Astrocyte of the spinal cord (primary cell): ENCODE results near the gene SMIM11.
"Not testable (repeated sequence)": the region's sequence is repeated elsewhere in the genome, so short reads cannot be mapped to it uniquely, and the experiment has no call there.

ENCODE experiments used
- DNase-seq: peaks from one replicate; pipeline ENCODE4 v3.0.0; 2011; ENCODE audit warnings: low read depth, low spot score
- H3K4me3 ChIP-seq: 2 replicates; pipeline ENCODE4 v1.5.1; 2011; ENCODE audit warnings: low read depth, mild to moderate bottlenecking, low read length, moderate library complexity
- in situ Hi-C: cut with HindIII; loops from 2 replicates; pipeline ENCODE4 v1.10.0; 2017; ENCODE audit warnings: low sequenced_read_pairs
- TF ChIP-seq, protein P1 (sequence below): IDR thresholded peaks from 2 replicates; pipeline ENCODE4 v1.5.1; 2012; ENCODE audit warnings: low read depth, mild to moderate bottlenecking, low read length, inconsistent platforms

SMIM11 gene

DNA sequence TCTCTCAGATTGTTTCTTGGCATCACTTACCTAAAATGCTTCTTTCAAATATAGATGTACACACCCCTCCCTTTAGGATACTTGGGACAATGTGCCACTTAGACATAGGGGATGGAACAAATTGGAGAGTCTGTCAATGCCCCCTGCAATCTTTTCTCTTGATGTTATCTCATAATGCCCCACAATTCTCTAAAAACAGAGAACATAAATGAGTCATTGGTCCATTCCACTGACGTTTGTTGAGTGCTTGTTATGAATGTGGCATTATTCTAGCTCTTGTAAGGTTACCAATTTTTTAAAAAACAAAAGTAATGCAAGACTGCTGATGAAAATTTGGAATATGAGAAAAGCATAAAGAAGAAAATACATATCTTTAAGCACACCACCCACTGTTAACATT, 5.6 kb upstream of the SMIM11 start:
- in situ Hi-C loops, result no loop called here
- TF ChIP-seq, protein P1, sequence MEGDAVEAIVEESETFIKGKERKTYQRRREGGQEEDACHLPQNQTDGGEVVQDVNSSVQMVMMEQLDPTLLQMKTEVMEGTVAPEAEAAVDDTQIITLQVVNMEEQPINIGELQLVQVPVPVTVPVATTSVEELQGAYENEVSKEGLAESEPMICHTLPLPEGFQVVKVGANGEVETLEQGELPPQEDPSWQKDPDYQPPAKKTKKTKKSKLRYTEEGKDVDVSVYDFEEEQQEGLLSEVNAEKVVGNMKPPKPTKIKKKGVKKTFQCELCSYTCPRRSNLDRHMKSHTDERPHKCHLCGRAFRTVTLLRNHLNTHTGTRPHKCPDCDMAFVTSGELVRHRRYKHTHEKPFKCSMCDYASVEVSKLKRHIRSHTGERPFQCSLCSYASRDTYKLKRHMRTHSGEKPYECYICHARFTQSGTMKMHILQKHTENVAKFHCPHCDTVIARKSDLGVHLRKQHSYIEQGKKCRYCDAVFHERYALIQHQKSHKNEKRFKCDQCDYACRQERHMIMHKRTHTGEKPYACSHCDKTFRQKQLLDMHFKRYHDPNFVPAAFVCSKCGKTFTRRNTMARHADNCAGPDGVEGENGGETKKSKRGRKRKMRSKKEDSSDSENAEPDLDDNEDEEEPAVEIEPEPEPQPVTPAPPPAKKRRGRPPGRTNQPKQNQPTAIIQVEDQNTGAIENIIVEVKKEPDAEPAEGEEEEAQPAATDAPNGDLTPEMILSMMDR, result no peak
- no peak overlapping the region for H3K4me3 ChIP-seq
- no peak for DNase-seq

DNA sequence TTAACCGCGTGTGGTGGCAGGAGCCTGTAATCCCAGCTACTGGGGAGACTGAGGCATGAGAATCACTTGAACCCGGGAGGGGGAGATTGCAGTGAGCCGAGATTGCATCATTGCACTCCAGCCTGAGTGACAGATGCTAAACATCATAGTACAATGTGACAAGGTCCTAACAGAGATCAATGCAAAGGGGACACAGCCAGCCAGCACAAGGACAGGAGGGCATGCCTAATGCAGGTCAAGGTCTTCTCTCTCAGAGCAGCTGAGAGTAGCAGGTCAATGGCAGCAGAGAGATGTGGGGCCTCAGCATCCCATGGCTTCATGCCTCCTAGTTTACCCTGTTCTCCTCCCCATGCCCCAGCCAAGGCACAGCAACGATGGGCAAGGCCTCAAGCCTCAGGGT, 3.0 kb upstream of the SMIM11 start:
- TF ChIP-seq, protein P1, result no peak

DNA sequence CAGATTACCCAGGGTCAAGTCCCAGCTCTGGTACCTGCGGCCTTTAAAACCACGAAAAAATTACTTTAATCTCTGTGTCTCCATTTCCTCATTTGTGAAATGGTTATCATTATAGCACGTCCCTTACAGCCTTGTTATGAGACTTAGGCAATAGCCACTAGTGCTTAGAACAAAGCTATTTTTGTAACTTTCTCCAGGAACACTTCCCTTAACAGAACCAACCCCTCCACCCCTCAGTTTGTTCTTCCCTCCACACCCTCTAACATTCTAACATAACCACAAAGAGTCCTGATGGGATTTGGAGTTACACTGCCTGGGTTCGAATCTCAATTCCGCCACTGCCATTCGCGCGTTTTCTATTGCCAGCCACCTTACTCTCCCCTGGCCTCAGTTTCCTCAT, 845 bp upstream of the SMIM11 start:
- H3K4me3 ChIP-seq, in situ Hi-C loops, DNase-seq: not testable (repeated sequence)

More for the DNA sequence above, 3.0 kb upstream of the SMIM11 start:
- no peak overlapping the region for H3K4me3 ChIP-seq
- in situ Hi-C loops, result no loop called here
- DNase-seq, result no peak

DNA sequence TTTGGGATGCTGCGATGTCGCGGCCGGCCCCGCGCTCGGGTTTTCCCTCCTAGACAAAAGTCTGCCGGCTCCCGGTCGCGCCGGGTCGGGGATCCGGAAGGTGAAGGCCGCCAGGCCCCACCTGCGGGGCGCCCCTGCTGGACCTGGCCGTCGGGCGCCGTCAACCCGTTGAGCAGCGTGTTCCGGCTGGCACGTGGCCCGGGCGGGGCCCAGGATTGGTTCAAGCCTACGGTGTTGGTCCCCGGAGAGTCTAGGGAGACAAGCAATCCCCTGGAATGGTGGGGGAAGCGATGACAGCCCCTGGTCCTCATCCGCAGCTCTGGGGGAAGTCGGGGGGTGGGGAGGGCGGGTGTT, 289 bp downstream of the SMIM11 start:
- in situ Hi-C loops, DNase-seq, H3K4me3 ChIP-seq: not testable (repeated sequence)

DNA sequence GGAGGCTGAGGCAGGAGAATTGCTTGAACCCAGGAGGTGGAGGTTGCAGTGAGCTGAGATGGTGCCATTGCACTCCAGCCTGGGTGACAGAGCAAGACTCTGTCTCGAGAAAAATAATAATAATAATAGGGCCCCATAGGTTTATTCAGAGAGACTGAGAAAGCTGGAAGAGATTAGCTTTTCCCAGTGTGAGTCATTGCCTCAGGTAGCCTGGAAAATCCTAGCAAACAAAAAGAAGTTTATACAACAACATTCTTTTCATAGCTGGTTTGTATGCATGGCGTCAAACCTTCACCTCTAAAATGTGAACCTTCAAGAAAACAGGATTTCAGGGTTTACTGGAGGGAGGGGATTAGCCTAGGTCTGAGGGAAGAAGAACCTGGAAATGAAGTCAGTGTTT, 7.8 kb downstream of the SMIM11 start:
- H3K4me3 ChIP-seq, in situ Hi-C loops, DNase-seq: not testable (repeated sequence)

DNA sequence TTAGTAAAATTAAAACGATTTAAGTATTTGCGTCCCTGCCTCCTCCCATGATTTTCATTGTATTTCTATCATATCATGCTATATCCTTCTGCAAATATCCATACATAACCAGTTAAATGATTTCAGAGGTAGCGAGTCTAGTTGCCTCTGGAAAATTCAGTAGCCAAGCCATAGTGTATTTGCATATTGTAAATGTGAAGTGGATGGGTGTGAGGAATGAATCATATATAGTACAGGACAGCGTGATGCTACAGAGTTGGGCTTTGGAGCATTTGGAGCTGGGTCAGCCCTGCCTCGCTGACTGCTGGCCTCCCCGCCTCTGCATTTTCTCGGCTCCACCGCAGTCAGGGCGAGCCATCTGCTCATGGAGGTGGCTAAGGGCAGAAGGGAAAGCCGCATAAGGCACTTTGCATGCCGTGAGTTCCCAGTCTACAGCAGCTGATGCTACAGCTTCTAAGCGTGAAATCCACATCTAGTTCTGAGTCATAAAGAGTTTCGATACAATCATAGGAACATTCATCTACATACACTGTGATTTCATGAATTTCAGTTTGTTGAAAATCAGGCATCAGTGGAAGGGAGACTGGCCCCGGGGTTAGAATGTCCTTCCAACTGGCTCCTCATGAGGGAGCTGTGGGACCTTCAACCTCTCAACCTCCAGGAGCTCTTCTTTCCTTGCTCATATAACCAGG, 8.6 kb downstream of the SMIM11 start:
- H3K4me3 ChIP-seq, DNase-seq, in situ Hi-C loops: not testable (repeated sequence)

DNA sequence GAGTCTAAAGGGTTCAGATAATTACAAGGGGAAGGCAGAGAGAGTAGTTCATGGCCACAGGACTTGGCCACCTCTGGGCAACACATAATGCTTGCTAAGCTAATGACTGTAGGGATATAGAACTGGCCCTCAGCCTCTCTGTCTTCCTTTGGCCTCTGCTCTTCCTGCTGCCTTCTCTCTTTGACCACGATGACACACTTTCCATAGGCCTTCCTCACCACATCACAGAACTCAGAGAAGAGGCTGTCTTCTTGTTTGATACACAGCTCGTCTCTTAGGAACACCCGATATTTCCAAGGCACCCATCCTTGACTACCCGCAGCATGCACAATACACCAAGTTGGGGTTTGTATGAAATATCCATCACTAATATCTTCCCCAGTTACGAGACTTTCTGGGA, 25.2 kb downstream of the SMIM11 start:
- DNase-seq, H3K4me3 ChIP-seq, in situ Hi-C loops: not testable (repeated sequence)

DNA sequence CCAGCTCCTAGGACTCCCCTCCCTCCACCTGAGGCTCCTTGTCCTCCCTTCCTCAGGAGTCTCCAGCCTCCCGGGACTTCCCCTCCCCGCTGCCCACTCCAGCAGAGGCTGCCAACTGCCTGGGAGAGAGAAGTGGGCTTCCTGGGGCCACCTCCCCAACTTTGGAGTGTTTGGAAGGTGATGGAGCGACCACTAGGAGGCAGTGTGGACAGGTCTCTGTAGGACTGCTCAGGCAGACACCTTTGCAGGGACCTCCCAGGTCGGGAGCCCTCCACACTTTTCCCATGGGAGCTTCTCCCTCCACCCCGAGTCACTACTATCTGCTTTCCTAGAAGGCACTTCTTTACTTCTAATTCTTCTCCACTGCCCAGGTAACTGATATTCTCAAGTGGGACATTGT, 29.4 kb downstream of the SMIM11 start:
- H3K4me3 ChIP-seq, in situ Hi-C loops, DNase-seq: not testable (repeated sequence)

DNA sequence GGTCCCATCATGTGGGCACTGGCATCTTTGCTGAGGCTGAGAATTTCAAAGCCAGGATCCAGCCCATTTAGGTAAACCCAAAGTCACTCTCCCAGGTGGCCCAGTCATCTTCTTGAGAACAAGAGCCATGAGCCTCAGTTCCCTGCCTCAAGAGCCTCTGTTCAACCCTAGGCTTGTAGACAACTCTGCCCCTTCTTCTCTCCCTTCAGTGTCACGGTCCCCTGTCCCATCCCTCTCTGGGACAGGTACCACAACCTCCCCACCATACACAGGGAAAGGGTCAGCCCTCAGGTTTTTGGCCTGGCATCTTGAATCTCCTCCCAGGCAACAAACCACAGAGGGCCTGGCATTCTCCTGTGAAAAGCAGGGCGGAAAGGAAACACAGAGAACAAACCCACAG, 30.4 kb downstream of the SMIM11 start:
- DNase-seq, H3K4me3 ChIP-seq, in situ Hi-C loops: not testable (repeated sequence)

DNA sequence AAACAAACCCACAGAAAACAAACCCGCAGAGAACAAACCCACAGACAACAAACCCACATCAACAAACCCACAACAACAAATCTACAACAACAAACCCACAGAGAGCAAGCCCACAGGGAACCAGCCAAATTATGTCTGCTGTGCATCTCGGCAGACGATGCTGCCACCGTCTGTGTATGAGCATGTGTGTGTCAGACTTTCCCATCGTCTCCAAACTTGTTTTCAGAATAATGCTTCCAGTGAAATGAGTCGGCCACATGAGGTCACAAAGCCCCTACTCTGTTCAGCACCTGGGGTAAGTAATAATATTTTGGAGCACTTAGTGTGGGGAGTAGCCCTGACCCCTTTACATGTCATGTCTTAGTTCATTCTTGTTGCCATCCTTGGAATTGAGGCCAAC, 30.8 kb downstream of the SMIM11 start:
- H3K4me3 ChIP-seq, in situ Hi-C loops, DNase-seq: not testable (repeated sequence)

DNA sequence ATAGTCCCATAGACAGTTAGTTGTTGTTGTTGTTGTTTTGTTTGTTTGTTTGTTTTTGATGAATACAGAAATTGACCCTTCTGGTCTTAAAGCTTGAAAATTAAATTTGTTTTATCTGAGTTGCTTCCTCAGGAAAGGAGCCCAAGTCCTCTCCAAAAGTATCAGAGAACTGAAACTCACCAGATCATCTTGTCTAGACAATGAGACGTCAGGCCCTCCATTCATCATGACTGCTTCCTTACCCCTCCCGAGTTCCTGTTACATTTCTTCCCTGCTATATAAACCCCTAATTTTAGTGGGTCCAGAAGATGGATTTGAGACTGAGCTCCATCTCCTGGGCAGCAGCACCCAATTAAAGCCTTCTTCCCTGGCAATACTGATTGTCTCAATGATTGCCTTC, 31.4 kb downstream of the SMIM11 start:
- DNase-seq, in situ Hi-C loops, H3K4me3 ChIP-seq: not testable (repeated sequence)

DNA sequence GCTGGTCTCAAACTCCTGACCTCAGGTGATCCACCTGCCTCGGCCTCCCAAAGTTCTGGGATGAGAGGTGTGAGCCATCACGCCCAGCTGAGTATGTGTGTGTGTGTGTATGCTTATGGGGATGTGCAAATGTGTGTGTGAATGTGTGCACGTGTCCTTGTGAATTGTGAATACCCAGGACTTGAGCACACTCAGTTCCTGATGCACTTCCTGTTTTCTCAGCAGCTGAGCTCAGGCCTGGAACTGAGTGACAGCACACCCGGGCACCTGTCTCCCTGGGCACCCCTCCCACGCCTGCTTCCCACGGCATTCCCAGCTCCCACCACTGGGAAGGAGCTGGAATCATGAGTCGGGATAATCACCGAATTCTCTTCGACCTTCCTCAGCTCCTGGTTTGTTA, 32.0 kb downstream of the SMIM11 start:
- in situ Hi-C loops, DNase-seq: not testable (repeated sequence)

DNA sequence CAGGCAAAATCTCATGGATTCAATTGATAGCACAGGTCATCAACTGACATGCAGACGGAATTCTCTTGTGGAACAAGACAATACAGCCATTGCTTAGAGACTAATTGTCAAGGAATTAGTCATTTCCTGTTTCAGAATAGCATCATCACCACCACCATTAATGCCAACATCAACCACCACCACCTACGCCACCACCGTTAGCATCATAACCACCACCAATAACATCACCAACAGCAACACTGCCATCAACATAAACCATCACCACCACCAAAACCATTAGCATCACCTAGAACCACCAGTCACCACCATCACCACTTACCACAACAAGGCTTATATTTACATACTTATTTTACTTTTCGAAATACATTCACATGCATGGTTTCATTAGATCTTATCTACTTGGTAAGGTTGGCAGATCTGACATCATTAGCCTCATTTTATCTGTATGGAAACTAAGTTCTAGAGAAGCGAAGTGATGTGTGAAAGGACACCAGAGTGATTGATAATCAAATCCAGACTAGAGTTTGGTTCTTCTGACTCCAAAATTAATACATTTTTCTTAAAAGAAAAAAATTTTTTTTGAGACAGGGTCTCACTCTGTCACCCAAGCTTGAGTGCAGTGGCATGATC, 42.3 kb downstream of the SMIM11 start:
- DNase-seq, in situ Hi-C loops, H3K4me3 ChIP-seq: not testable (repeated sequence)

More for the DNA sequence above, 32.0 kb downstream of the SMIM11 start:
- H3K4me3 ChIP-seq, result not testable (repeated sequence)

DNA sequence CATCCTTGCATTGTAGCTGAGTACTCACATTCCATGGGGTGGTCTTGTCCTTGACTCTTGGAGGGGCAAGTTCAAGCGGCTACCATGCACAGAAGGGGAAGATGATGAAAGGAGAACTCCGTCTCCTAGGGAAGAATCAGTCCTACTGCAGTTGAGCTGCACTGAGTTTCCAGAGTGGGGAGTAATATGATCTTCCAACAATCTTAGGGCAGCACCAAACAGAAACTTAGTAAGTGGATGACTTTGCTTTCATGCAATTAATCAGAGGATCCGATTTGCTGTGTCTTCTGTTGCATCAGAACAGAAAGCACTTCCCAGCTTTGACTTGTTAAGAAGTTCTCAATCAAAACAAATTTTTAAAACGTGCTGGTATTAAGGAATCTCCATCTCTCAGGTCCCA, 48.5 kb downstream of the SMIM11 start, which contains the start of gene SMIM34:
TSS of gene SMIM34 (minus strand) at position 147 of the 400 bp plus-strand sequence. CDS start at position 35, 112 bp downstream.
- in situ Hi-C loops, H3K4me3 ChIP-seq, DNase-seq: not testable (repeated sequence)

DNA sequence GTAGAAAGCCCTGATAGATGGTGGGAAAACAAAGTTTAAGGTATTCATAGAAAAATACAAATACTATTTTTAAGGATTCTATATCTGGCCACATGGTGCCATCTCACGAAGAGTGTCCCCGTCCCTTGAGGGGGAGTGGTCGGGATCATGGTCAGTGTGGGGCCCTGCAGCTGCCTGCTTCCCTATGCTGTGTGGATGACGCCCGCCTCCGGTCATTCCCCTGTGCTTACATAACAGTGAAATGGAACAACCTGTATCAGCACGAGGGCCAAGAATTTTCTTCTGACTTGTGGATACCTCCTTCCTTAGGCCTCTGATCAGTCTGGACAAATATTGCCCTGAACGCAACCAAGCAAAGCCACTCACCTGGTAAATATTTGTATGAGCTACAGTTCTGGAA, 52.0 kb downstream of the SMIM11 start:
- H3K4me3 ChIP-seq, DNase-seq, in situ Hi-C loops: not testable (repeated sequence)

DNA sequence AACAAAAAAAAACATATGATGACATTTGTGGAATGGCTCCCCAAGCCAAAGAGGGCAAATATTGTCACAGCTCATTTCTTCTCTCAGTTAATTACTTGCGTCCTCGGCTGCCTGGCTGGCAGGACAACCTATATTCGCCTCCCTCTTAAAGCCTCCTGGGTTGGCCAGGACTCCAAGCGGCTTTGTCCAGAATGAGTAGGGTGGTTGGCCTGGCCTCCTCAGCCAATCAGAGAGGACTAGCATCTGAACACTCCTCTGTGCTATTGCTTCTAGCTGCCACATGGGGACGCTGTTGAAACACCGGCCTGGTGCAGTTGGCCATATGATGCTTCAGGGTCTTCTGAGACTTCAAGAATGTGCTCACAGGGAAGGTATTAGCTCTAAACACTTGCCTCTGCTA, 53.1 kb downstream of the SMIM11 start:
- H3K4me3 ChIP-seq, in situ Hi-C loops, DNase-seq: not testable (repeated sequence)
